Measurements from ENCODE around the gene COL4A1.
A peak's percentile ranks its signal among the peaks of the same experiment; 100 is the strongest.

Gene COL4A1

DNA sequence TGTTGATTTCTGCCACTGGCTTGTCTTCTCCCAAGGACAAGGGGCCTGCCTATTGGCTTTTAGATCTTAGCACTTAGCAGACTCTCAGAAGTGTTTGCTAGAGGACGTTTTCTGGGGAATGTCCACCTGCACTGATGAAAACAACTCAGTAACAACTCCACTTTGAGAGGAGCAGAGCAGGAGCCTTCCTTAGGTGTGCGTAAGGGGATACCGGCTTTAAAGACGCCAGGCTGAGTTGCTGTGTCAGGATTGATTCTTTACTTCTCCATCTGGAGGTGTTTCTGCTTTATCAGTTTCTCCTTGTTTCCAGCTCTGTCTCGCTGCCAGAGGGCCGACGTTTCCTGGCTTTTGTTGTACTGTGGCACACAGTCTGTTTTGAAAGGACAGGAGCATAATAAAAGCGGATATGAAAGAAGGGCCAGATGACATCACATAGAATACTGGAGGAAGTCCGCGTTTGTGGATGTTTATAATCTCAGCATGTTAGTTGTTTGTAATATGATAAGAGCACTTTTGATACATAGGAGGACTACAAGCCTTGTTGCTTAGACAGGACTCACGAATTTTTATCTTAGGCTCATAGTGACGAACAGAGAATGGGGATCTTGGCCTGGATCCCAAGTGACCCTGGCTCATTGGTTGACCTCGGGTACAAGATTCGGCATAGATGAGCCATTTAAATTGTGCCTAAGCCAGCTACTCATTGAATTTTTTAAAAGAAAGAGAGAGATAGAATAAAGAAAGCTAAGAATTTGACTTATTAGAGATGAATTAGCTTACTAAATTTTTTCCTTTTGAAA lies 34.7 kb upstream of the COL4A1 start:
- DNase-seq: peak in 1 of 5 donors; percentile 36

DNA sequence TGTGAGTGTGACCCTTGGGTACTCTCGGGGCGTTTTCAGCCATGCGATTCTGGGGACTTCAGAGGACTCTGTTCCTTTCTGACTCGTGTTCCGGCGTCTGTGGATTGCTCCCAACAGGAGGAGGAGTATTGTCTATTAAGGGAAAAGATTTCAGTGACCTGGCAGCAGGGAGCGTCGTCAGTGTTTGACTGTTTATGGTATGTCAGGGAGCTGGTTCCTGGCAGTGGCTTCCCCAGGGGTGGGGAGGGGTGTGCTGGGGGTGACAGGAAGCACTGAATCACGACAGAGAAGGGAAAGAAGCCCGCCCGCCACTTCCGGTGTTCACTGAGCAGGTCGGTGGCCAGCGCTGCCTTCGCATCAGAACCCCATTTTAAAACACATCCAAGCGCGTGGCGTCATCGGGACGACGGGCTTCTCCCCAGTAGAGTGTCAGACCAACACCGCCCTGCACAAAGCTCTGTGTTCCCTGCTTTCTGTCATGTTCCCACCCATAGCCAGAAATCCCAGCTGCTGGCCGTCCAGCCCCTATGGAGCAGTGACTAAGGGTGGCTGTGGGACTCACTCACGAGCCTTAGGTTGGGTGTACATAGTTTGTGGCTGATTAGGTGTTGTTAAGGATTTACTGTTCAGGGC lies 34.0 kb upstream of the COL4A1 start:
- peak in 3 of 5 donors; percentile 8 to 80 (median 9) for DNase-seq

DNA sequence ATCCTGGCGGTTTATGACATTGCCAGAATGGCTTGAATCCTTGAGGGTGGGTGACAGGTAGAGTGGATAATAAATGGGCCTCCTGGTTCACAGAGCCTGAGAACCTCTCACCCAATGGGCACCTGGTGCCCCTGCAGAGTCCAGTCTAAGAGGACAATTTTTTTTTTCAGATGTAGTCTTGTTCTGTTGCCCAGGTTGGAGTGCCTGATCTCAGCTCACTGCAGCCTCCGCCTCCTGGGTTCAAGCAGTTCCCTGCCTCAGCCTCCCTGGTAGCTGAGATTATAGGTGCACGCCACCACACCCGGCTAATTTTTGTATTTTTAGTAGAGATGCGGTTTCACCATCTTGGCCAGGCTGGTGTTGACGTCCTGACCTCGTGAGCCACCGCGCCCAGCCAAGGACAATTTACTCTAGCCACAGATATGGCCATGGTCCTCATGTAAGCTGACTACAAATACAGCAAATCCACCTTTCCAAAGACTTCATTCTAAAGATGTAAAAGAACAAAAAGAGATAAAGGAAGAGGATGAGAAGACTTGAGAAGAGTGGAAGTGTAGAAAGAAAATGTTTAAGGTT lies 33.1 kb upstream of the COL4A1 start:
- DNase-seq: no peak

DNA sequence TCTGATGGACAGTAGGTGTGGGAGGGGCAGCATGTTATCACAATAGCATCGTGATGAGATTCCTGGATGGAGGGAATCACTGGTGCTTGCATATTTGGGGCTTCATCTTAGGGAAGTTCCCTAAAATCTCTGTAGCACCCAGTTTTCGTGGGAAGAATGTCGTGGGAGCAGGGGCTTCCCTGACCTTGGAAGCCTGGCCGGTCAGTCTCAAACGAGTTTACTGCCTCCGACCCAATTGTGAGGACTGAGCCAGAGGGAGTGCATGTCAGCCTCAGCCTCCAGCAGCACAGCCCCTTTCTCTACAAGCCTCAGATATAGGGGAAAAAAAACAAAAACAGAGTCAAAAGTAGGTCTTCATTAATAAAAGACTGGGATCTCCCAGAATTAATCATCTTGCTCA lies 32.3 kb upstream of the COL4A1 start:
- DNase-seq: no peak

DNA sequence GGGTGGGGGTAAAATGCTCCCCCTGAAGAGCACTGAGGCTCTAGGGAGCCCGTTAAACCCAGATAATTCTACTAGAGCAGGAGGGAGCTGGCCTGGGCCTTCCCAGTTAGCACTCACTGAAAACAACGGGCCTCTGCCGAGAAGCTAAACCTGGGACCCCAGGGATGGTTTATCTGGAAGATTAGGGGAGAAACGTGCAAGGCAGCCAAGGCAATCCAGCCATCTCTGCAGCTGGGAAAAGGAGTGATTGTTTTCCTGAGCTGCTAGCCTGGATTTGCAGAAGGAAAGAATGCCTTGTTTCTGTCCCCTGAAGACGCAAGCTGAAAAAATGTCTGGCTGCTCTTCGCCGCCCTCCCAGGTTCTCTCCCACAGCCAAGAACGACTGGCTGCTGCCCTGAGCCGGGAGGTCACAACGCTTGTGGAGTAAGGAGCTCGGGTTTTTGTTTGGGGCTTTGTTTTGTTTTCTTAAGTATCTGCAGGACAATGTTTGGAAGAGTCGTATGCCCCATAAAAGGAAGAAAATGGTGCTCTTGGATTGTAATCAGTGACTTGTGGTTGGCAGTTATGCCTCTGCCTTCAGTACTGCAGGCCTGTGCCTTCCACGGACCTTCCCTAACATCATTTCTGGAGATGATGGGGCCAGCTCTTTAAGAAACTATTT lies 31.6 kb upstream of the COL4A1 start:
- DNase-seq: no peak

DNA sequence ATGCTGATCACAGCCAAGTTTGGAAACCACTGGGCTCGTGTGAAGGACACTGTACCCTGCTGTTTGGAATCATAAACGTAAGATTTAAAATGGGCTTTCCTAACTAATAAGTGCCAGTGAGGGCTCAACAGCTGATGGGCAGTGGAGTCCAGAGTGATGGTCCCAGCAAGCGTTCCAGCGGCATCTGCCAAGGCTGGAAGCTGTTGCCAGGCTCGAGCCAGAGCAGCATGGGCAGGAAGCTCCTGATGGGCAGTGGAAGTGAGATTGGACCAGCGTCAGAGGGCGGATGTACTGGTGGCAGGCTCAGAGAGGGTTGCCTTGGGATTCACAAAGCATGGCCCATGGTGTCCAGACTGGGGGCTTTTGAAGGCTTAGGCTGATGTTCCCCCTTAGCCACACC lies 30.3 kb upstream of the COL4A1 start:
- DNase-seq: no peak

DNA sequence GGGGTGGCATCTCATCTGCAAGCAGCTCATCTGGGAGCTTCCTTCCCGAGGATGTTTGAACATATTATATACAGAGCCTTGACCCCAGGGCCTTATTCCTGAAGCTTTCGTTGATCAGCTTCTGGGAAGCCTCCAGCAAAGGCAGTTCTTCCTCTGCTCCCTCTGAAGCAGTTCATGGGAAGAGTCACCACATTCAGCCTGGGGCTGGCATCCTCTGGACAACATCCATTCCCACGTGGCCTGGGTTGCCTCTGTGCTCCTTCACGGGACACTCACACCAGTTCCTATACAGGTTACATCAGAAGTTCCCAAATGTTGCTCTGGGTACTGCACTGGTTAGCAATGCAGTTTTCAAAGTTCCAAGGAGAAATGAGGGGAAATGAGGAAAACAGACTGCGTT lies 29.7 kb upstream of the COL4A1 start:
- no peak for DNase-seq

DNA sequence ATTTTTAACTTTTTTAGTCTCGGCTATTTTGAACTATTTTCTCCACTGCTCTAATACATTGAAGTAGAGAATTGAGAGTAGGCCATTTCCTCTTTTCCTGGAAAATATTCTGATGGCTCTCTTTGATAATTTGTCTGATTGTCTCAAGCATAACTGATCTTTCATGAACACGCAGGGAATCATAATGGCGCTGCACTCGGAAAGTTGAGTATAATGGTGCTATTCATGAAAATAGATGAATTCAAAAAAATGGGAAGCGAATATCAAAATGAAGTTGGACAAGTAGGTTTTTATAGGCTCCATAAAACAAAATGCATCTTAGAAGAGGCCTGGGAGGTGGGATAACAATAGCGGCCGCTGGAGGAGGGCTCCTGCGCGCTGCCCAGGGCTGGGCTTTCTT lies 29.2 kb upstream of the COL4A1 start:
- no peak for DNase-seq

DNA sequence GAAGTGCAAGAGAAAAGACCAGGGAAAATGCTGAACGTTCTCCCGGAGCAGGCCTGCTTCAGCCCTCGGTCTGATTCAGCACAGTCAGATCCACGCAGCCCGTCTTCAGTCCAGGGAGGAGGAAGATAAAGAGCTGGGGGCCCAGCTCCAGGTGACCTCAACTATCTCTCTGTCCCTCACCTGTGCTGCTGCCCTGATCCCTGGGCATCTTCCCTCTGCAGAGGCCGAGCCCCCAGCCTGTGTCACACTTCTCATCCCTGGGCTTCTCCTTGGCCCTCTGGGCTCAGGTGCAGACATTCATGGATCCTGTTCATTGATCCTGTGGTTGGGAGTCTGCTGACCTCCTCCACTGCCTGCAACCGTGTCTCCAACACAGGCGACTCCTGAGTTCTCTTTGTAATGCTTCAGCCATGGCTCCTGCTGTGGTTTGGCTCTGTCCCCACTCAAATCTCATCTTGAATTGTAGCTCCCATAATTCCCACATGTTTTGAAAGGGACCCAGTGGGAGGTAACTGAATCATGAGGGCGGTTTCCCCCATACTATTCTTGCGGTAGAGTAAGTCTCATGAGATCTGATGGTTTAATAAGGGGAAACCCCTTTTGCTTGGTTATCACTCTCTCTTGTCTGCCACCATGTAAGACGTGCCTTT lies 28.0 kb upstream of the COL4A1 start:
- DNase-seq: no peak

DNA sequence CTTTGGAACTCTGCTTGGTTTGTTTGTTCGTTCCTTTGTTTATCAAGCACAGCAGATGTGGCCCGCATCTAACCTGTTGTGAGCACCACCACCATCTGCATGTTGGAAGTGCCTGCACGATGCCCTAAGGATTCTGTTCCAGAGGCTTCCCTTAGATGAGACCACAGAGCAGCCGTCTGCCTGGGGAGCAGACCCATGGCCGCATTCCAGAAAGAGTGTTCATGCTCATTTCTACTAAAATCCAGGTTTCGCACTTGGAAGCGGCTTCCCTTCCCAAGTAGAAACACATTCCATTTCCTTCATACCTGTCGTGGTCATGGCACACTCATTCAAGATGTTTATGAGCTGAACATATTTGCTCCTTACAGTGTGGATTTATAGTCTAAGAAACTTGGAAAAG lies 27.3 kb upstream of the COL4A1 start:
- no peak for DNase-seq

DNA sequence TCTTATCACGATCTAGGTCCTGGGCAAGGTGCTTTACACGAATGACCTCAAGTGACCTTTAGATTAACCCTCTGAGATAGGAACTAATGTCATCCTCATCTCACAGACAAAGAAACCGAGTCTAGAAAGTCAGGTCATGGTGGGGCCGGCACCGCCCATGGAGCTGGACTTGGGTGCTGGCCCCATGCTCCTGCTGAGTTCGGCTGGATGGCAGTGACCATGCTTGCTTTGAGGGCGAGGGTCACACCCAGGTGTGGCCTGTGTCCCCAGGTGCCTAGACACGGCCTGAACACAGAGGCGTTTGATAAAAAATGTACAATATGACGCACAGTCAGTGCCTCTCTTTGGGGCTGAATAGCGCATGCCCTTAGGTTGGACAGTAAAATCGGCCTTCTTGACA lies 26.9 kb upstream of the COL4A1 start:
- no peak for DNase-seq

DNA sequence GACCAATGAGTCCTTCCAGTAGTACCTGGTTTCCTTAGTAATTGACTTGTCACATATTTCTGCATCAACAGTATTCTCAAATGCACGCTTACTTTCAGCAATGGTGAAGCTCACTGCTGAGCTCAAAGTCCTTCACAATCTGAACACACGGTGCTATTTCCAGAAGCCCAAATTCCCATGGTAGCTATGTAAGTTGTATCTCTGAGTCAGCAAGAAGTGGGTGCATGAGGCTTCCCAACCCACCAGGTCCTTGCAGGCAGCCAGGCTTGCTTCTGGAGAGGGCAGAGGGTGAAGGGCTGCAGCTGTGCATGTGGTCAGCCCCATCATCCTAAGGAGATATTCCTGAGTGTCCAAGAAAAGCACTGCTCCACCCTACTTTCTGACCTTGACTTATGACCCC lies 25.8 kb upstream of the COL4A1 start:
- no peak for DNase-seq

DNA sequence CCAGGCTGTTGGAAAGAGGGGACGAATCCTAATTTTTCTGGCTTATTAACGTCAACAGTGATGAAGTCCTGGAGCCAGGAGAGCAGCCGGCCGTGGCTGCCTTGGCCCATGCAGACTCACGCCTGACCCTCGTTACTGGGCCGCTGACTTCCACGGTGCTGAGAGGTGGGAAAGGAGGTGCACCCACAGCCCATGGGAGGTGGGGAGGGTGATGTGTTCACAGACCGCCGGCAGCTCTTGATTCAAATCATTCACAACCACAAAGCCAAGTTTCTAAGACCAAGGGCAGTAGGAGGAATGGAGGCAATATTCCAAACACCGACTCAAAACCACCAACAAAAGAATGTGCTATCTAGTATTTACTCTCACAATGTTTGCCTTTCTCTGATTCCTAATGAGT lies 24.4 kb upstream of the COL4A1 start:
- DNase-seq: no peak

DNA sequence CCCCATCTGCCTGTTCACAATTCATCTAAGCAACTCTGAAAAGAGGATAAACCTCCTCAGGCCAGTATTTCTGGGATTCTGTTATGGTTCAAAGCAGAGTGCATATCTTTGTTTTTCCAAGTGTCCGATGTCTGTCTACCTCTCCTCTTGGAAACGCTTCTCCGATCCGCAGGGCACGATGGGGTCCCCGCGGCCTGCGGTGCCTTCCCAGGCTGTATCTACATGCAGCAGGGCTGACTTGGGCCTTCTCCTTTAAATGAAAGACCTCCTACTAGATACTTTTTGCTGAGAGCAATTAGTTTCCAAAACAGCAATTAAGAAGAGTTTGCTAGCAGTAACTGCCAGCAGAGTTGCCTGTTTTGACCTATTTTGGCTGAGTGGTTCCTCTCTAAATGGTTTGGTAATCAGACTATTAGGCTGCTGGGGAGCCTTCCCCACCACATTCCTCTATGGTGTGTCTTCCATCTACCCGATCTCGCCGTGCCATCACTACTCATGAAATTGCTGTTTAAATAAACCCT lies 23.6 kb upstream of the COL4A1 start:
- DNase-seq: no peak

DNA sequence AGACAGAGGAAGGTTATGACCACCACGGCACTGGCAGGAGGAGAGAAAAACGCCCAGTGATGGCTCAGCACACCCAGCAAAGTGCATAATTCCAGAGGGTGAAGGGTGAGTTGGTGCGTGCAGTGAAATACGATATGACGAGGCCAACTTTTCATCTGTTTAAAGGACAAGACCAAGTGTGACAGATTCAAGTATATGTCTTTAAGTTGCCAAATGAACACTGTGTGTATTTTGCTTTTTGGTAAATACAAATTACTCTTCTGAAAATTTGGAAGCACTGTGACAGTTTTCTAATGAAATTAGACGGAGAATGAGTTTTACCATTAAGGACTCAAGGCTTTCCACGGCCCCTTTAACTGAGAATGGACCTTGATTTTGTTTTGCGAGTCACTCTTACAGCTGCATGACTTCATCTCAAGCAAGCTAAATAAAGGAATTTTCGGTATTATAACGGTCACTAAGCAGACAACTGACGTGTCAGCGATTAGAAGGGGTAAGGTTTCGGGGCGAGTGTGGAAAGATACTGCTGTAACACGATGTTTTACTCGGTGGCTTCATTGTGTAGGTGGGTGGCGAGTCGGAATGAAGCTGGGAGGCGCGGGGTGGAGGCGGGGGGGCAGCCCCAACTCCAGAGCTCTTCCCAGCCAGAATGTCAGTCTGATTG lies 23.0 kb upstream of the COL4A1 start:
- no peak for DNase-seq

DNA sequence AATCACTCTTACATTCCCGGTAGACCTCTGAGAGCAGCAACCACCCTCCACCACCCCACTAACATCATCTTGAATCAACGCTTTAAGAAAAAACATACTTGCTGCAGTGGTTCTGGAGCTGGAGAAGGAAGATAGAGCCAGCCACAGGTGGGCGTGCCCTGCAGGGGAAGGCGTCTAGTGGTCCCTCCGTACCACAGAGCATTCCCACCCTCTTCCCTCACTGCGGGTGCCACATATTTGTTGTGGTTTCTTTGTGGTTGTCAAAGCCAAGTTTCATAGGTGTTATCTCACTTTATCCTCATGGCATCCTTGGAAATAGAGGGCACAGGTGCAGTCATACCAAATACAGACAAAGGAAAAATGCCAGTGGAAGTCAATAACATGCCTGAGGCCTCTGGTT lies 22.3 kb upstream of the COL4A1 start:
- no peak for DNase-seq

DNA sequence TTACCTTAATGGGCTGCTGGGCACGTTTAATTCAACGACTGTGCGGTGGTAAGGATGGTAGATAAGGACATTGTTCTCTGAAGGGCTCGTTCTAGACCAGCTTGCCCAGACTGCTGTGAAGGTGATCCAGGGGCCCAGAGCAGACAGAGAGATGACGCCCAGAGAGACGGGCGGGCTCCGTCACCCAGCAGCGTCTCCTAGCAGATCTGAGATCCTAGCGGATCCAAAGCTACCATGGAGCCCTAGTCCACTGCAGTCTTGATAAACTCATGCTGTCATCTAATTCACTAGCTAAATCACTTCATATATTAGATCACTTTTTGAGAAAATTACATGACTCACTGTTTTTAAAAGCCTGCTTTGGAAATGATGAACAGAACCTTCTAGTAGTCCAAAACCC lies 21.6 kb upstream of the COL4A1 start:
- DNase-seq: no peak

DNA sequence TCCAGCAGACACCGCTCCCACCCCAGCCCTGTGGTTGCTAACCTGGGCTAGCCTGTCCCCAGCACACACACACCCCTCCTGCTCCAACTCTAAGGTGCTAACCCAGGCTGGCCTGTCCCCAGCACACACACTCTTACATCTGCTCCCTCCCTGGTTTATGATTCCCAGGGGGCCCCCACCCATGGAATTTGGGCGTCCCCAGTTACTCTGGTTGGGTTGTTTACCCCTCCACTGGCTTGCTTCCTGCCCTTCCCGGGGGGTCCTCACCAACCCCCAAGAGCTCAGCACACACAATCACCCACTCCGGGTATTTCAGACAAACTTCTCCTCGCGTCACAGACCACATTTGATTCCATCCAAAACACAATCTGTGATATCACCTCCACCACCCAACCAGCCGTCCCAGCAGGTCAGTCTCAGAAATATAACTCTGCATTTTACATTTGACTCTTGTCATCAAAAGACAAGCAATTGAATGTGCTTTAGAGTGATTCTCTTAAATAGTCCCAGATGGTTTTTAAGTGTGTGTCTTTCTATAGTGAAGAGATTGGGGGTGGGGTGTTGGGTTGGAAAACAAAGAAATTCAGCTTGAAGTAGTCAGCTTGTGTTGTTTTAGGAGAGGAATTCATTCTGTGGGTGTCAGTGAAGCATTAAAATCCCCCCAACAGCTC lies 20.2 kb upstream of the COL4A1 start:
- DNase-seq: no peak

DNA sequence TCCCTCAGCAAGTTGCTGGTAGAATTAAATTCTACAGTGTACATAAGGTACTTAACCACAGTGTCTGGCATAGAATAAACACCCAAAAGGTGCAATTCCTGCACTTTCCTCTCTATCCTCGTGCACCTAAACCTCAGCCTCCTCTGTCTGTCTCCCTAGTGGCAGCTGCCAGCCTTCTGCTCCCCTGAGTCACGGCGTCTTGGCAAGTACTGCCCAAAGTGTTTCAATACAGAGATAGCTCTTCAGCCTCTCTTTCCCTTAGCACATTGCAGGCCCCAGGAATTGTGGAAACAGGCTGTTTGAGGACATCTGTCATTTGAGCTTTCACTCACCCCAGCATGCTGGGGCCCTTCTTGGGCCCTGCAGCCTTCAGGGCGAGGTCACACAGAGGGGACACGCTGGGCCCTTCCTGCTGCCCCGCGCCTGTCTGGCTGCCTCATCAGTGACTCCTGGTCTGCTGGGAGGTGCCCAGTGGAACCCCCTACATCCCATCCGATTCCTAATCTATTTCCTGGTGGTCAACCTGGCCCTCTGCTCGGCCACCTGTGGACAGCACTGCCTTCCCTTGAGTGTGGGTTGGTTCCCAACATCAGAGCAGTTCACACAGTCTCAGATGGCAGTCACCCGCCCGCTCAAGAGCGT lies 19.4 kb upstream of the COL4A1 start:
- DNase-seq: no peak

DNA sequence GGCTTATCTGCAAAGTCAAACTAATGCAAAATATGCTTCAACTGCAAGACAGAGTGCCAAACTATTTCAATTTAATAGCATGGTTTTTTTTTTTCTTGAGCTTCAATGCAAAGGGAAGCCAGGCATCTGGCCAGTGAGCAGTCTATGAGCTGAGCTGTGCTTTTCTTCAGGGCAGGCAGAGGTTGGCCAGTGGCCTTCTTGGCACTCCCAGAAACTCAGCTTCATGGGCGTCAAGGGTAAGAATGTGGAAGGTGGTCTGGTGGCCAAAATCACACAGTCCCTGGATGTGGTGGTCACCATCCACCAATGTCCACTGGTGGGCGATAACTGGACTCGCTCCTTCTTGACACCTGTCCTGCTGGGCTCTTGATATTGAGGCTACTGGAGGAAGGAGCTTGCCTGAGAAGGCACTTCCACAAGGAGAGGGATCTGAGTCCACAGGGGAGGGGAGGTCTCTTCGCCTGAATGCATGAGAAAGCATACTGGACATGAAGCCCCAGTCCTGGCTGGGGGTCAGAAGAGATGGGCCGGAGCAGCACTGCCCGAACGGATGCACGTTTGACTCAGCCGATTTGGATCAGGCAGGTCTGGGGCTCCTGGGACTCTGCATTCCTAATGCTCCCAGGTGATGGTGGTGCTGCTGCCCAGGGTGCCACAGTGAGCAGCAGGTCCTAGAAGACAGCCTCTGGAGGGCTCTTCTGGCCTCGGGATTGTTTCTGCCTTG lies 17.2 kb upstream of the COL4A1 start:
- DNase-seq: no peak
